Measurements from ENCODE around the gene ADSS2.

DNA sequence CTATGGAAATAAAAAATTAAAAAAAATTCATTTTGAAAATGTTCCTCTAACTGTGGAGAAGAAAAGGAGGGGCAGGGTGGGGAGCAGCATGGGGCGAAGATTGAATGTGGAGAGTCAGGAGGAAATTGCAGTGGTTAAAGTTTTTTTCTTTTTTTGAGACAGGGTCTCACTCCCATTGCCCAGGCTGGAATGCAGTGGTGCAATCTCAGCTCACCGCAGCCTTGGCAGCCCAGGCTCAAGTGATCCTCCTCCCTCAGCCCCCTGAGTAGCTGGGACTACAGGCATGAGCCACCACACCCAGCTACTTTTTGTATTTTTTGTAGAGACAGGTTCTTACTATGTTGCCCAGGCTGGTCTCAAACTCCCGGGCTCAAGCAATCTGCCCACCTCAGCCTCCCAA lies 67.6 kb downstream of the ADSS2 start:
- no peak for TF ChIP-seq POLR2A (IDR thresholded peaks at IDR 0.05)
- TF ChIP-seq, protein P1, sequence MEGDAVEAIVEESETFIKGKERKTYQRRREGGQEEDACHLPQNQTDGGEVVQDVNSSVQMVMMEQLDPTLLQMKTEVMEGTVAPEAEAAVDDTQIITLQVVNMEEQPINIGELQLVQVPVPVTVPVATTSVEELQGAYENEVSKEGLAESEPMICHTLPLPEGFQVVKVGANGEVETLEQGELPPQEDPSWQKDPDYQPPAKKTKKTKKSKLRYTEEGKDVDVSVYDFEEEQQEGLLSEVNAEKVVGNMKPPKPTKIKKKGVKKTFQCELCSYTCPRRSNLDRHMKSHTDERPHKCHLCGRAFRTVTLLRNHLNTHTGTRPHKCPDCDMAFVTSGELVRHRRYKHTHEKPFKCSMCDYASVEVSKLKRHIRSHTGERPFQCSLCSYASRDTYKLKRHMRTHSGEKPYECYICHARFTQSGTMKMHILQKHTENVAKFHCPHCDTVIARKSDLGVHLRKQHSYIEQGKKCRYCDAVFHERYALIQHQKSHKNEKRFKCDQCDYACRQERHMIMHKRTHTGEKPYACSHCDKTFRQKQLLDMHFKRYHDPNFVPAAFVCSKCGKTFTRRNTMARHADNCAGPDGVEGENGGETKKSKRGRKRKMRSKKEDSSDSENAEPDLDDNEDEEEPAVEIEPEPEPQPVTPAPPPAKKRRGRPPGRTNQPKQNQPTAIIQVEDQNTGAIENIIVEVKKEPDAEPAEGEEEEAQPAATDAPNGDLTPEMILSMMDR (IDR thresholded peaks at IDR 0.05), result no peak
